GM19397 (cell line): ENCODE data around the gene TMIGD1.

Experiments used
- ATAC-seq: cut with Tn5 transposase; IDR thresholded peaks from one replicate; pipeline ENCODE4 v1.9.1; 2021; ENCODE audit warnings: mild to moderate bottlenecking, moderate library complexity; ENCODE audit not compliant: unreplicated experiment

TMIGD1 gene

GRCh38 chr17:30292286-30292858 is 41.5 kb downstream of the TMIGD1 start:
- ATAC-seq = no peak

- peak; percentile 86 for ATAC-seq
Measured at GRCh38 chr17:30291543-30292285, 42.1 kb downstream of the TMIGD1 start, which contains the start of gene BLMH. Gene BLMH (minus strand): TSS chr17:30291944. CDS start chr17:30291819, 125 bp downstream.

- no peak for ATAC-seq
Measured at GRCh38 chr17:30290696-30291542, 42.9 kb downstream of the TMIGD1 start.

- ATAC-seq = no peak
Measured at GRCh38 chr17:30290077-30290476, 43.8 kb downstream of the TMIGD1 start.

GRCh38 chr17:30279156-30279555 is 54.7 kb downstream of the TMIGD1 start:
- ATAC-seq = no peak

GRCh38 chr17:30278032-30278431 is 55.8 kb downstream of the TMIGD1 start:
- no peak for ATAC-seq

- ATAC-seq = no peak
Measured at GRCh38 chr17:30275911-30276310, 57.9 kb downstream of the TMIGD1 start.

- no peak for ATAC-seq
Measured at GRCh38 chr17:30274887-30275286, 59.0 kb downstream of the TMIGD1 start.

- ATAC-seq = no peak
Measured at GRCh38 chr17:30273373-30273772, 60.5 kb downstream of the TMIGD1 start.

- ATAC-seq = no peak
Measured at GRCh38 chr17:30271102-30271501, 62.8 kb downstream of the TMIGD1 start.

- no peak for ATAC-seq
Measured at GRCh38 chr17:30267625-30268024, 66.2 kb downstream of the TMIGD1 start.
